ENCODE measurements around the gene COL1A2.
A peak's percentile ranks its signal among the peaks of the same experiment; 100 is the strongest.

Gene COL1A2

DNA sequence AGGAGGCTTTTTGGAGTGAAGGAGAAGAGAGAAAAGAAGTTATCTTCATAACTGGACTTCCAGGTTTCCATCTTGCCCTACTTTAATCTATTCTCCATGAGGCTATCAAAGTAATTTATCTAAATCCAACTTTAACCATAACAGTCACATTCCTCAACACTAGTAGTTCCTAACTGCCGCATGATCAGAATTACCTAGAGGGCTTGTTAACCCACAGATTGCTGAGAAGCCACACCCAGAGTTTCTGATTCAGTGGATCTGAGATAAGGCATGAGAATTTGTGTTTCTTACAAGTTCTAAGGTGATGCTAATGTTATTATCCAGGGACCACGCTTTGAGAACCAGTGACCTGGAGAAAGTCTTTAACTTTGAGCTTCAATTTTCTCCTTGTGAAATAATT is 8.3 kb upstream of the COL1A2 start:
- no peak for DNase-seq

DNA sequence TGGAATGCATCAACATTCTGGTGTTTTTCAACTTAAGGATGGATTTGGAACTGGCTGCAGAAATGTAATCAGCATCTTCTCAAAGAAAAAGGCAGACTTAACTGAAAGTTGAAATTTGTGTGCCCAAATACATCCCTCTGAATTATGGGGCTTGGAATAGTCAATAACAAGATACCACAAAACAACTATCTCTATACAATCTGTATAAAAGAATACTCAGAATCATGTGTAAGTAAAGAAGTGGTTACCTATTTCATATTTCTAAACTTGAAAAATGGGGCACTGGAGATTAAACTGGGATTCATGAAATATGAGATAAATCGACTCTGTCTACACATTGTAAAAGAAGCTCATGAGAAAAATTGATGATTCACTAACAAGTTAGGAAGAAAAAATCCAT is 6.2 kb upstream of the COL1A2 start:
- DNase-seq, result no peak

DNA sequence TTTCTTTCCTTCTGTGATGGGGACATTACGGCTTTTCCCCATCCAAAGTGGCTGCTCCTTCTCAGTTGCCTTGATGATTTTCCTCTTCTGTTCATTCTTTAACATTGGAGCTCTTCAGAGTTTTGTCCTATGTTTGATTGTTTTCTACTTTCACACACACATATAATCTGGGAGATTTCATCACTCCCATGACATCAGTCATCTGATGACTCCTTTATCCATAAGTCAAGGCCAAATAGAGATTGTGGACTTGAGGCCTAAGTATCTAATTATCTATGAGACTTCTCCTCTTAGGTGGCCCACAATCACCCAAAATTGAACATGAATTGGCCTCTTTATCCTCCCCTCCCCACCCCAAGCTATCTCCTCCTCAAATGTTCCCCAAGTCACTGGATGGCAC is 5.3 kb upstream of the COL1A2 start:
- no peak for DNase-seq

- no peak for DNase-seq
Observed at GRCh38 chr7:94391726-94392392, 2.8 kb upstream of the COL1A2 start.

DNA sequence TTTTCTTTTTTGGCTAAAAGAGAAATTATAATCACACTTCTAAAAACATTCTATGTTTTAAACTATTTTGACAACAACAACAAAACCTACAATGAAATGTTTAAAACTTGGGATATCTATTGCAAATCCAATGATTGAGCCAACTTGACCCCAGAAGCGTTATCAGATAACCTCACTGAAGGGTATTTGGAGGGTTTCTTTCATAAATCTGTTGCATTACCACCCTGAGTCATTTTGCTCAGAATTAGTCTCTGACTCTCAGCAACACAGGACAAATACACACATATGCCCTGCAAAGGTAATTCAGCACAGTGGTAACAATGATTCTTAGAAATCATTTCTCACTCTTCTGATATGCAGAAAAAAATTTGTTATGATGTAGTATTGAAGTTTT is 2.3 kb upstream of the COL1A2 start:
- DNase-seq, result no peak

DNA sequence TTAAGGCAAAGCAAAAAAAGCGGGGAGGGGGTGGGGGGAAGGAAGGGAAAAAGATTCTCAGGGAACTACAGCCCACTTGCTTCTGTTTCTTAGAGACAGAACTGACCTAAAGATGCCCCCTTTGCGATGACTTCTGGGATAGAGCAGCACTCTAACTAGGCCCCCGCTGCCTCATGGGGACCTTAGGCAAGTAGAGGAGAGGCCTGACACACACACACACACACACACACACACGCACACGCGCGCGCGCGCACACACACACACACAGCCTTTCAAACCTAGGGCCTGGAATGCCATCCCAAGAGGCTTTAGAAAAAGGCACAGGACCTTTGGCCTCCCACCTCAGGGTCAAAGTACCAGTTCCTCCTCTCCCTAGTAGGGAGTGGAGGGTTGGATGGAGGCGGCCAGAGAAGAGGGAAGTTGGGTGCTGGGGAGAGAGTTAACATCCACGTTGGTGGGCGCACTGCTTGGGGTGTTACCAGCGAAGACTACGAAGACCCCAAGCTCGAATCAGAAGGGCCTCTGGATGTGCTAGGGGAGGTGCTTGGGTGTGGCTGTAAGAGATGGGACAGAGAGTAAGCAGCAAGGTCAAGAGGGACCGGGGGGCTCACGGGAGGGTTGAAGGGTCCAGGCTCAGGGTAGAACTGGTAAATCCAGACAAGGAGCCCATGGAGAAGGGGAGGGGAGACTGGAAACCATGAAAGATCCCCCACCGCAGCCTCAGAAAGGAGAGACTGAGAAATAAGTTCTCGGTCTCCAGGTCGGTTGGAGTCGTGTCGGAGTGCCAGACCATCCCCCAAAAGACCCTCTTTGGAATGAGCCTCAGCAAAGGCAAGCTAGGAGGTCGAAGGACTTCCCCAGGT is 1.2 kb upstream of the COL1A2 start:
- DNase-seq, result no peak

DNA sequence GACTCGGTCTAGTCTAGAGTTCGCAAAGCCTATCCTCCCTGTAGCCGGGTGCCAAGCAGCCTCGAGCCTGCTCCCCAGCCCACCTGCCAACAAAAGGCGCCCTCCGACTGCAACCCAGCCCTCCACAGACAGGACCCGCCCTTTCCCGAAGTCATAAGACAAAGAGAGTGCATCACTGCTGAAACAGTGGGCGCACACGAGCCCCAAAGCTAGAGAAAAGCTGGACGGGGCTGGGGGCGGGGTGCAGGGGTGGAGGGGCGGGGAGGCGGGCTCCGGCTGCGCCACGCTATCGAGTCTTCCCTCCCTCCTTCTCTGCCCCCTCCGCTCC is 622 bp upstream of the COL1A2 start:
- DNase-seq, result no peak

DNA sequence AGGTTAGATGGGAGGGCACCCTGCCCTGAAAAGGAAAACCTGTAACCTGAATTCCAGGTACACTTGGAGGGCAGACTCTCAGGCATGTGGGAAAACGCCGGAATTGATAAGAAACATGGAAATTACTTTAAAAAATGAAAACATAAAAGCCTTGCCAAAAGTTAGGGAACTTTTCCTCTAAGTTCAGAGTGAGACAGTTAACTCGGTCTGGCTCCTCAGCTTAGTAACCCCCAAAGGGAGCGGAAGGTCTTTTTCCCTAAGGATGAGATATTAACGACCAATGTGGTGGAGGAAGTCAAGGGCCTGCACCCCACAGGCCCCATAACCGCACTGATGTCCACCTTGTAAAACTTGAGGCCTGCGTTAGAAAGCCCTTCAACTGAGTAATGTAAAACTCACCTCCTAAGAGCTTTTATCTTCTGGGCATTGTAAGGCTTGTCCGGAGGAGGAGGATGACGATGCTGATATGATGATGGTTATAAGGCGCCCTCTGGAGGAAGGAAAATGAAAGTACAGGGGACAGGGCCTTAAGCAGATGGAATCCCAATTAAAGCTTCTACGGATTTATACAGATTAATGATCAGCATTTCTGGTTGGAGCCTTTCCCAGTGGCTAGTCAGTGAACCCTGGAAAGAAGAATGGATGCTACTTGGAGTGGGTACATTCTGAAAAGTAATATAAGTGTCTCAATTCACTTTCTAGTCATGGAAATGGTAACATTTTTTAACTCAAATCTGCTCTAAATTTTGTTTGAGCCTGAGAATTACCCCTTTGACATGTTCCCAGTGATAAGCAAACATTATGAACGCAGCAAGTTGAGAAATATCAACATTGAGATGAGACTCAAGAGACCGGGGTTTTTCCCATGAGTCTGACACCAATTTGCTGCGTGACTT is 694 bp downstream of the COL1A2 start:
- peak; percentile 18 to 45 for DNase-seq

DNA sequence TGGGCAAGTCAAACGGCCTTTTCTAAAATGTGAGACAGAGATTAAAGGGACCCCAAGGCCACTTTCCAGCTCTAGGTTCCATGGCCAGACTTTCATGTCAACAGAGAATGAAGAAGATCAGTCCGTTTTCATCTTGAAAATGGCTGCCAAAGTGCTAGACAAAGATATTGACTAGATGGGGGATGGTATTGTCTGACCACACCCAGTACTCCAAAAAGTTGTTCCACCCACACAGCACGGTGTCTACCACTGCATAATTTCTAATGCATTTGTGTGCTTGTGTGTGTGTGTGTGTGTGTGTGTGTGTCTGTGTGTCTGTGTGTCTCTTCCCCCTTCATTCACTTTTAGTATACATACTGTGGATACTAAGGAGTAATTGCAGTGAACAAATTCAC is 1.3 kb downstream of the COL1A2 start:
- DNase-seq, result no peak

- no peak for DNase-seq
Observed at GRCh38 chr7:94396596-94396995, 1.9 kb downstream of the COL1A2 start.

DNA sequence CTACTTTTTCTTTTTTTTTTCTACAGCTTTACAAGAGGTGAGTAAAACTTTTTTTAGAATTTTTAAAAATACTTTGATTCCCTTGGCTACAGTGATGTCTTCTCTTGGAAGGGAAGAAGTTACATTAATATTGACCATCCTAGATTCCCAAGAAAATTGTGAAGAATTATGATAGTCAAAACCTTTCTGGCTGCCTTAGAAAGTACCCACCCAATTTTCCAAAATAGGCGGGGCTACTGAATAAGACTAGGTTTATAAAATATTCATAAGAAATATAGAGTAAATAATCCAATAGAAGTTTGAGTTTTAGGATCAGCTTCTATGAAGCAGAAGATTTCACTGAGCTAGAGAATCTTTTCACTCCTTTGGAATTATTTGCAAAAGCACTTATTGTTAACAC is 3.0 kb downstream of the COL1A2 start:
- DNase-seq, result no peak

GRCh38 chr7:94398841-94399240 is 4.1 kb downstream of the COL1A2 start:
- DNase-seq, result no peak

- DNase-seq, result no peak
Observed at GRCh38 chr7:94400022-94400421, 5.3 kb downstream of the COL1A2 start.

- DNase-seq, result no peak
Observed at GRCh38 chr7:94400643-94401427, 6.1 kb downstream of the COL1A2 start.

DNA sequence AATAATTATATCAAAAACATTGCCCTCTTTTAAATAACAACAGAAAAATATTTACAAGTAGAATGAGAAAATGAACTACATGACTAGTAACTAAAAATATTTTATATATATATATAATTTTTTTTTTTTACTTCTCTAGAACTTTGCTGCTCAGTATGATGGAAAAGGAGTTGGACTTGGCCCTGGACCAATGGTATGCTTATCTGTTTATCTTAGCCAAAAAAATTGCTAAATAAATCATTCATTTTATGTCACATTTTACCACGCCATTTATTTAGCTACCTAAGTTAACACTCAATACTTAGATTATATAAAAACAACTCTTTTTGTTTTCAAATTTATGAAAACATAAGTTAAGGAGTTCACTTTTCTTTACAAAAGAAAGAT is 6.7 kb downstream of the COL1A2 start:
- DNase-seq, result no peak

DNA sequence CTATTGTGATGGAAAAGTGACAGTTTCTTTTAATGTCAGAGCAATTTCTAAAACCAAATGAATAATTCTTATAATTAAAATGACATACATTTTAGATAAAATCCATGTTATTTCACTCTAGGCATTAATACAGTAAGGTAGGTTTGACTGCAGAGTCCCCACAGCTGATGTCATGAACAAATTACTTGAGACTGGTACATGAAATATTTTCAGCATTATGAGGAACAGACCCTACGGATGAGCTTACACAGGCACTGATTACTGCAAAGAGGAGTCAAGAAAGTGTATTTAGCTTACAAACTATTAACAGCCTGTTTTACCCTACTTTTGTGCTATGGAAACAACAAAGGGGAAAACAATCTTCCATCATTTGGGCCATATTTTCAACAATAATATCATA is 8.9 kb downstream of the COL1A2 start:
- DNase-seq, result no peak

- DNase-seq, result no peak
Observed at GRCh38 chr7:94405506-94405905, 10.8 kb downstream of the COL1A2 start.

DNA sequence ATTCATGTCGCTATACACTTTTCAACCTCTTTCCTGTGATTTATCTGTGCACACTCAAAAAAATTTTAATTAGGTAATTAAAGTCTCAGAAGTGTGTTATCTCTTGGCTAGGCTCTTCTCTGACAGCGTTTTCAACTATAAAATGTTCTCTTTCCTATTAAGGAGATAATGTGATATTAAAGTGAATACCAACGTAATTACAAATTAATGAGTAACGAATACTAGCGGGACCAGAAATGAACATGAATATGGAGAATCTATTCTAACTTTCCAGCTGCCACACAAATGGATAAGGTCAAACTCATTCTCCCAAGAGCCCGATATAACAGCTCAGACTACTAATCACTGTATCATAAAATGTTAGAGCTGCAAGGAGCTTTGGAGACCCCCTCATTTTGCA is 12.0 kb downstream of the COL1A2 start:
- no peak for DNase-seq

- no peak for DNase-seq
Observed at GRCh38 chr7:94409200-94409948, 14.7 kb downstream of the COL1A2 start.

DNA sequence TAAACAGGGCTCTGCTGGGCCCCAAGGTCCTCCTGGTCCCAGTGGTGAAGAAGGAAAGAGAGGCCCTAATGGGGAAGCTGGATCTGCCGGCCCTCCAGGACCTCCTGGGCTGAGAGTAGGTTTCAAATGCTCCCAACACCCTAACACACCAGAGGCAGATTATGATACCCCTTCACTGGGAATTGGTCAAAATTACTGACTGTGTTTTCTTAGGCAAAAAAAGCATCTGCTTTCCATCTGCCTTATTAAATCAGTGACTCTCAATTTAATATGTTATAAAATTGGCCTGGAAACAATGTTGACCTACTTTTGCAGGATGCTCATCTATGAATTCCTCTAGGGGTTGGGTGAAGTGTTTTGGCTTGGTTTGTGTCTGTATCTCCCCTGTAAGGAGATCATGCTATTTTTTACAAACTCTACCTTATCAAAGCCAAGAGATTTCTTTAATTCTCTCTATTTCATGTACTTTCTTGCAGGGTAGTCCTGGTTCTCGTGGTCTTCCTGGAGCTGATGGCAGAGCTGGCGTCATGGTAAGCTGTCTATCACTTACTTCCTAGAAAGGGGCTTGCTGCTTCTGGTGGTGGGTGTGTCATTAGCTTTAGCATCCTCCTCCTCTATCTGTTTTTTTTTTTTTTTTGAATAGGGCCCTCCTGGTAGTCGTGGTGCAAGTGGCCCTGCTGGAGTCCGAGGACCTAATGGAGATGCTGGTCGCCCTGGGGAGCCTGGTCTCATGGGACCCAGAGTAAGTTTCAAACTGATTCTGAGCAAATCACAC is 15.9 kb downstream of the COL1A2 start:
- no peak for DNase-seq

DNA sequence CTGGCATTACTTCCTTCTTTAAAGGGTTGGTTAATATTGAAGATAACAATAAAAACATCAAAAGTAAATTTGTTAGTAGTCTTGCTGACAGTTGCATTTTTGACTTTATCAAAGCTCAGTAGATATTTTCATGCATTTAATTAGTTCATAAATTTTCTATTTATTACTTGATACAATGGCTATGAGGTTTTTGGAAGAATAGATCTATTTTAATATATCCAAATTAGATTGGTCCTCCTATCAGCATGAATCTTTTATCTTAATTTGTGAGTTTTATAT is 16.4 kb downstream of the COL1A2 start:
- DNase-seq, result no peak
